DMS114 treated with DMSO at 0.1 percent for 48 hours (cell line): ENCODE data around the gene LINGO3.

Experiments
- DNase-seq: peaks from one replicate; lab custom pipeline; 2025; ENCODE audit not compliant: unreplicated experiment; lab: John Stamatoyannopoulos, UW

LINGO3 gene

DNA sequence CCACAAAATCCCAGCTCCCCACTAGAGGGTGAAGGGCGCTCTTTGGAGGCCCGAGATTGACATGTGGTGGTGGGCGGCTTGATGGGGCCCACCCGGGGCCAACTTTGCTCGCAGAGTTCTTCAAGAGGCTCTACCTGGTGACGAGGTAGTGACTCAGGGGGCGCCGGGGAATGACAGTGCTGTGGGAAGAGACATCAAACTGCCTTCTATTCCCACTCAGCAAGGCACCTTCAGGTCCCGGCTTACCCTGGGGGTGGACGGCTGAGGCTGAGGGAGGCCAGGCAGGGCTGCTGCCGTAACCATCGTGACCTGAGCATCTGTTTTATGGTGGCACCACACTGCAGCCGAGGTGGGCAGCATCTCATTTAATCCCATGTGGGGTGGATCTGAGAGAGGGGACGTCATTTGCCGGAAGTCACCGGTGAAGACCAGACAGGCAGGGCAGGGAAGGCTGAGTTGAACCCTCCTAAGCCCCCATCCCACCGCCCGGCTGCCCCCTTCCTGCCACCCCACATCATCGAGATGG is 1.6 kb downstream of the LINGO3 start:
- DNase-seq: no peak

DNA sequence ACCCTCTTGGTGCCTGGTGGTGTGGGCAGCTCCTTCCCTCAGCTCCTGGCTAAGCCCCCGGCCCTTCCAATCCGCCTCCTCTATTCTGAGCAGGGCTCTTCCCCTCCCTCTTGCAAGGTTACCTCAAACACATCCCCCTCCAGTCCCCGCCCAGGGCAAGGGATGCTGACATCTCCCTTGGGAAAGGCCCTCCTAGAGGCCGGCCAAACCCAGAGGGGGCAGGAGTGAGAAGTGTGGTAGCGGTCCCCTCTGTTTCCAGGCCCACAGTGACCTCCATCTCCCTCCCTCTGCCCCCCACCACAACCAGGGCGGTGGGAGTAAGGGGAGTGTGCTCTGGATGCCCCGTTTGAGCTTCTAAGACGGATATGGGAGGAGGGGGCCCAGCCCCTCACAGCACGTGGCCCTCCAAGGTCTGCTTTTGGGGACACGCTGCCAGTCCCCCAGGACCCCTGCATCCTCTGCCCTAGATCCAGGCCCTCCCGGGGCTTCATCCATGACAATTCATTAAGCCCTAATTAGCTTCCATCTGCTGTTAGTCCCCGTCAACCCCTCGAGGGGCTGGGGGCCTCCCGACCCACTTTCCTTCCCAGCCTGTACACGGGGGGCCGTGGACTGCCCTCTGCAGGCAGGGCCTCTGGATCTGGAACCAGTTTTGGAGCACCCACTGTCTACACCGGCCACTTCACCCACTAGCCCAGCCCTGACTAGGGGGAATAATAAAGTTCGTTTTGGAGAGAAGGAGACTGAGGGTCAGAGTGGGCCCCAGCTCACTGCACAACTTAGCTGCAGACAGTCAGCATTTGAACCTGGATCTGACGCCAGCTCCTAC is 2.3 kb downstream of the LINGO3 start:
- no peak for DNase-seq

DNA sequence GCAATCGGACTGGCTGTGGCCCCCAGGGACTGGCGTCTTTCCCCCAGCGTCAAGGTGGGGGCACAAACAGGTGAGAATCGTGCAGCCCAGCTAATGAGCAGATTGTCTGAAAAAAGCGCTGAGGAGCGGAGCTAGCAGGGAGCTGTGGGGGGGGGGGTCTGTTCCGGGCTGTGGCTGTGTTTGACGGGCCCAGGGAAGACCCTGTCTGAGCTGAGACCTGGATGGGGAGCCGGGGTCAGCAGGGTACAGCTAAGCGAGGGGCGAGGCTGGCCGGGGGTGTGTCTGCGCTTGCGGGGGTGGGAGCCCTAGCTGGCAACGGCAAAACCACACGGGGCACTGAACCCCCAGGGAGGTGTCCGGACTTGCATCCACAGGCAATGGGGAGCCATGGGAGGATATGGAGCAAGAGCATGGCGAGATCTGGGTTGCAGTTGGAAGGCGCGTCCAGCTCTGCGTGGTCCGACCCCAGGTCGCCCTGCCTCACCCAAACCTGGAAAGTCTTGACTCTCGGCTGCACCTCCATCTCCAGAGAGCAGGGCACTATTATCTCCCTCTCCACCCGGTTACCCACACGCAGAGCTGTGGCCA is 4.6 kb downstream of the LINGO3 start:
- no peak for DNase-seq

DNA sequence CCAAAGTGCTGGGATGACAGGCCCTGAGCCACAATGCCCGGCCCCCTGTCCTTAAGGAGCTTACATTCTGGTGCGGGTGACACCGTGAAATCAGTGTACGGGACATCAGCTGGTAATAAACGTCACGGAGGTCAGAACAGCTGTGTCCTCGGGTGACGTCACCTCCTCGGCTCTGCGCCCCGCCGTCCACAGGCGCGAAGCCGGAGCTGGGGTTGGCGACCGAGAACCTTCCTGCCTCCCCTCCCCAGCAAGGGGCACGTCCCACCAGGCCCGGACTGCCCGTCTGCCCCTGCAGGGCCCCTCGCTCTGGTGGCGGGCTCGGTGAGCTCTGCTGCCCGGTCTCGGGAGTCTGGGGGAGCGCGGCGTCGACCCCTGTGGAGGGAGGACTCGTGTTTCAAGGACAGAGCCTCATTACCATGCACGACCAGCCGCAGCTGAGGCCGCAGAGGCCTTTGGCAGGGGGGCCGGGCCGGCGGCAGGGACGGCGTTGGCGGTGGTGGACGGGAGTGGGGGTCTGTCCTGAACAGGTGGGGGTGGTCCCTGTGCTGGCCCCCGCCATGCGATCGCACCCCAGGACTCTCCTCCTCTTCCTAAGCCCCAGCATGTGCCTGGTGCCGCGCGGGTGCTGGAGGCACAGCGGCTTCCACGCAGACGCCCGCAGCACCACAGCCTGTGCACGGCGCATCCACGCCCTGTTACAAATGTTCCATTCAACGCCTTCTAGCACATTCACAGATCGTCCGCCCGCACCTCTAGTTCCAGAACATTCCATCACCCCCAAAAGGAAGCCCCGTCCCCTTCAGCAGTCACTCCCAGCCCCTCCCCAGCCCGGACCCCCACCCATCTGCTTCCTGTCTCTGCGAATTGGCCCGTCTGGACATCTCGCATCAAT is 5.4 kb downstream of the LINGO3 start:
- no peak for DNase-seq

DNA sequence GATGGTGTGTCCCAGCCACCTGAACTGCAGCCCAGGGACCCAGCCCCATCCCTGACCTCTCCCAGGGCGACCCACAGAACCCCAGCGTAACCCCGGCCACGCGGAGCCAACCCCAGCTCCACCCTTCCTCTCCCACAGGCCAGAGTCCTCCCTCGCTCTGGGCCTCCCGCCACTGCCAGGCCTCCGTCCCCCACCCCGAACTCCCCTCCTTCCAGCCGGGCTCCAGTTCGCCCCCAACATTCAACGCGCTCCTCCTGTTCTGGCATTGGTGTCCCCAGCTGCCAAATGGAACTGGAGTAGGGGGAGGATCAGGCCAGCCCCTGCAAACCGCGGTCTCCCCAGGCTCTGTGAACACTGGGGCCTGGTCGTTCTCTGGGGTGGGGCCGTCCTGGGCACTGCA is 7.4 kb downstream of the LINGO3 start:
- DNase-seq: no peak

DNA sequence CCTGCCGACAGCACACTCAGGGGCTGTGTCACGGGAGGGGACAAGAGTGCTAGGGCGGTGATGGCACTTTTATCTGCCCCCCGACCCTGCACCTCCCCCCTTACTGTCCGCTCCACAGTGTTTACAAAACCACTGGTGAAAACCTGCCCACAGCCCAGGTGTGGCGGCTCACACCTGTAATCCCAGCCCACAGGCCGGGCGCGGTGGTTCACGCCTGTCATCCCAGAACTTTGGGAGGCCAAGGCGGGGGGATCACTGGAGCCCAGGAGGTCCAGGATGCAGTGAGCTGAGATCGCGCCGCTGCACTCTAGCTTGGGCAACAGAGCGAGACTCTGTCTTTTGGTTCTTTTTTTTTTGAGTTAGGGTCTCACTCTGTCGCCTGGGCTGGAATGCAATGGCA is 11.8 kb downstream of the LINGO3 start:
- DNase-seq: no peak

DNA sequence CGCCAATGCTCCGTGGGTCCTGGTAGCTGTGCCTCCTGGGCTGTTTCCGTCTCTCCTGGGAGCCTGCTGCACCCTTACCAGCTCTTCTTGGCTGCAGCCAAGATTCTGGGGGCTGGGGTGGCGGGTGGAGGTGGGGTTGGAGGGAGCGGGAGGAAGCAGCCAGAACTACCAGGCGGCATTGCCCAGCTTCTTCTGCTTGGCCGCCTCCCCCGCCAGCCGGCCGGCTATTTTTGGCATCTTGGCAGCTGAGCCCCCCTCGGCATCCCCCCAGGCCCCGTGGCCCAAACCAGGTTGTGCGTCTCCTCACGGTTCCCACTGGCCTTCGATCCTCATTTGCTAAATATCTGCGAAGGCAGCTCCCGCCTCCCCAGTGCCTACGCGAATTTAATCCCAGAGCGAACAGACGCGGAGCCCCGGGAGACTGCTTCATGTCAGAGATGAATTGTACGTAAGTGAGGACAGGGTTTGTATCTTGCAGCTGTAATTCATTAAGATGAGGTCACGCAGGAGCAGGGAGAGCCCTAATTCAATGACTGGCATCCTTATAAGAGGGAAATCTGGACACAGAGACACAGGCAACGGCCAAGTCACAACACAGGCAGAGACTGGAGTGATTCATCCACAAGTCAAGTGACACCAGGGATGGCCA is 13.1 kb downstream of the LINGO3 start:
- no peak for DNase-seq

DNA sequence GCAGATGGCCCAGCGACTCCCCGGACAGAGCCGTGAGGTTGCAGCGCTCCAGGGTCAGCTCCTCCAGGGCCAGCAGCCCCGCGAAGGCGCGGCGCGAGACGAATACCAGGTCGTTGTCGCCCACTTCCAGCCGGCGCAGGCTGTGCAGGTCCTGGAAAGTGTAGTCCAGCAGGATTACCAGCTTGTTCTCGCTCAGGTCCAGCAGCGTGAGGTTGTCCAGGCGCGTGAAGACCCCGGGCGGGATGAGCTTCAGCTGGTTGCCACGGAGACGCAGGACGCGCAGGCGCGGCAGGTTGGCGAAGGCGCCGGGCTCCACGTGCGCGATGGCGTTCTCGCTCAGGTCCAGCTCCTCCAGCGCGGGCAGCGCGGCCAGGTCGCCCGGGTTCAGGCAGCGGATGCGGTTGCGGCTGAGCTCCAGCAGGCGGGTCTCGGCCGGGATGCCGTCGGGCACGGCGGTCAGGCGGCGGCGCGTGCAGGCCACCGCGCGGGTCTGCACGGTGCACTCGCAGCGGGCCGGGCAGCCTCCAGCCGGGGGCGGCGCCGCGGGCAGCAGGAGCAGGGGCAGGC is 16.7 kb downstream of the LINGO3 start:
- no peak for DNase-seq

DNA sequence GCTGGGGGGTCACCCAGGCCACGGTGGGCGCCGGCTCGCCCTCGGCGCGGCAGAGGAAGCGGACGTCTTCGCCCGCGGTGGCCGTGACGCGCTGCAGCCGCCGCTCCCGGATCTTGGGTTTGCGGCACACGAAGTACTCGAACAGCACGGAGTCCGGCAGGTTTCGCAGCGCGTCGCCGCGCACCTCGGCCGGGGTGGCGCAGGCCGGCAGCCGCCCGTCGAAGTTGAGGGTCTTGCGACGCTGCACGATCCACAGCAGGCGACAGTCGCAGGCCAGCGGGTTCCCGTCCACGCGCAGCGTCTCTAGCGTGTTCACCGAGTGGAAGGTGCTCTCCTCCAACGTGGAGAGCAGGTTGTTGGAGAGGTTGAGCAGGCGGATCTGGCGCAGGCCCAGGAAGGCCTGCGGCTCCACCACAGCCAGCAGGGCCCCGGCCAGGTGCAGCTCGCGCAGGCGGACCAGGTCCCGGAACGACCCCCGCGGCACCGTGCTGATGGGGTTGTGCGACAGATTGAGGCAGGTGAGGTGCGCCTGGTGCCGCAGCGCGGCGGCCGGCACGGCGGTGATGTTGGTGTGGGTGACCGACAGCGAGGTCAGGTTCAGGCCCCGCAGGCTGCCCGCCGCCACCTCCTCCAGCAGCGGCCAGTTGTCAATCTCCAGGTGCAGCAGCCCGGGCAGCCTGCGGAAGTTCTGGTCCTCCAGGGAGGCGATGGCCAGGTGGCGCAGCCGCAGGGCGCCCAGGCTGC is 17.3 kb downstream of the LINGO3 start:
- no peak for DNase-seq

DNA sequence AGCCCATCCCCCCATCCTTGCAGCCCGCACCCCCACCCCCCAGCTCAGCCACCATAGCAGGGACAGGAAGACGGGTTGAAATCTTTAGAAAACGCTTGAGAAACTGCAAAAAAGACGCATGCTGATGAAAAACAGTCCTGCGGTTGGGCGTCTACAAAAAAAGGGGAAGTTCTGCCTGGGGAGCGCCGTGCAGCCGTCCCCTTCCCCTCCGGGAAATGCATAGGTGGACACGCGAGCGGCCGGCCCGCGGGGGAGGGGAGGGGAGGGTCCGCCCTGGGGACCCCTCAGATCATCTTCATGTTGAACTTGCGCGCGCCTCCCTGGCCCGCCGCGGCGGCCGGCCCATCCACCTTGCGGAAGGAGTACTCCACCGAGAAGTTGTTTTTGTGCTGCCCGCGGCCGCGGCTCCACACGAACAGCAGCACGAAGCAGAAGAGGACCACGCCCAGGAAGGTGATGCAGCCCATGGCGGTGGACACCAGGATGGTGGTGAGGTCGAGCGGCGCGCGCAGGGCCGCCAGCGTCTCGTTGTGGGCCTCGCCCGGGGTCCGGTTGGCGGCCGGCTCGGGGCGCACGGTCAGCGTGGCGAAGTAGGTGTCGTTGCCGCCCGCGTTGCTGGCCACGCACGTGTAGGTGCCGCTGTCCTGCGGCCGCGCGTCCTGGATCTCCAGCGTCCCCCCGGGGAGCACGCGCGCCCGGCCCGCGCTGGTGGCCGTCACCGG is 18.1 kb downstream of the LINGO3 start:
- no peak for DNase-seq

DNA sequence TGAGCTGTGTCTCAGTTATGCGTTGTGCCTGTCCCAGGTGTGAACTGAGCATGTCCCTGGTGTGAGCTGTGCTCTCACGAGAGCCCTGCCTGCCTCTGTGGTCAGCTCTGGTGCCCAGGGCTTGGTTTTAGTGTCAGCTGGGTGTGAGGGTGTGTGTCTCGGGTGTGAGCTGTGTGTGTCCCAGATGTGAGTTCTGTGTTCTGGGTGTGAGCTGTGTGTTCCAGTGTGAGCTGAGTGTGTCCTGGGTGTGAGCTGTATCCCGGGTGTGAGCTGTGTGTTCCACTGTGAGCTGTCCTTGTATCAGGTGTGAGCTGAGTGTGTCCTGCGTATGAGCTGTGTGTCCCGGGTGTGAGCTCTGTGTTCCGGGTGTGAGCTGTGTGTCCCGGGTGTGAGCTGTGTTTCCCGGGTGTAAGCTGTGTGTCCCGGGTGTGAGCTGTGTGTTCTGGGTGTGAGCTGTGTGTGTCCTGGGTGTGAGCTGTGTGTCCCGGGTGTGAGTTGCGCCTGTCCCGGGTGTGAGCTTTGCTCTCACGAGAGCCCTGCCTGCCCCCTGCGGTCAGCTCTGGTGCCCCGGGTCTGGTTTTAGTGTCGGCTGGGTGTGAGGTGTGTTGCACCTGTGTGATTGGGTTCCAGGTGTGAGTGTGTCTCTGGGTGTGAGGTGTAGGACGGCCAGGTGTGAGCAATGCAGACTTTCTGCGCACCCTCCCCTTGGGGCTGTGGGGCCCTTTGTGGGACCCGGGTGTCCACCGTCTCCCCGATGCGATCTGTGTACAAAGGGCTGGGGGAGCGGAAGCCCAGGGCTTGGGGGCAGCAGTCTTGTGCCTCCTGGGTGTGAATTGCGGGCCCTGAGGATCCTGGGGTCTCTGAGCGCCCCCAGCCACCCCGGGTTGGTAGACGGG is 18.9 kb downstream of the LINGO3 start:
- DNase-seq: no peak

DNA sequence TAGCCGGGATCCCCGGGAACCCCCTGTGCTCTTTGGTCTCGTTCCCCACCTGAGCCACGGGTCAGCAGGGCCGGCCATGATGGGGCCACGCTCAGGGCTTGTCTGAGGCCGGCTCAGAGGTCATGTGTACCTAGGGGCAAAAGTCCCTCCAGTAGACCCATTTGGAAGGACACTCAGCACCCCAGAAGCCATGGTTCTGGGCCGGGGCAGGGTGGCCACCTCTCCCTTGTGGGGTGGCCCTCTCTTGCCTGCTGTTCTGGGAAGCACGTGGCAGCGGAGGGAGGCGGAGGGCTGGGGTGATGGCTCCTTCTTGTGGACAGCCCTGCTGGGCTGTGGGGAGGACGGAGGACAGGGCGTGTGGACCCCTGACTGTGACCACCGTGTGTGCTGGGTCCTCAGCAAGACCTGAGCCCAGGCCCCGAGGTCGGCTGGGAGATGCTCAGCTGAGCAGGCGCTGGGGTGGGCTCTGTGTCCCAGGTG is 19.6 kb downstream of the LINGO3 start:
- peak; percentile 22 for DNase-seq

DNA sequence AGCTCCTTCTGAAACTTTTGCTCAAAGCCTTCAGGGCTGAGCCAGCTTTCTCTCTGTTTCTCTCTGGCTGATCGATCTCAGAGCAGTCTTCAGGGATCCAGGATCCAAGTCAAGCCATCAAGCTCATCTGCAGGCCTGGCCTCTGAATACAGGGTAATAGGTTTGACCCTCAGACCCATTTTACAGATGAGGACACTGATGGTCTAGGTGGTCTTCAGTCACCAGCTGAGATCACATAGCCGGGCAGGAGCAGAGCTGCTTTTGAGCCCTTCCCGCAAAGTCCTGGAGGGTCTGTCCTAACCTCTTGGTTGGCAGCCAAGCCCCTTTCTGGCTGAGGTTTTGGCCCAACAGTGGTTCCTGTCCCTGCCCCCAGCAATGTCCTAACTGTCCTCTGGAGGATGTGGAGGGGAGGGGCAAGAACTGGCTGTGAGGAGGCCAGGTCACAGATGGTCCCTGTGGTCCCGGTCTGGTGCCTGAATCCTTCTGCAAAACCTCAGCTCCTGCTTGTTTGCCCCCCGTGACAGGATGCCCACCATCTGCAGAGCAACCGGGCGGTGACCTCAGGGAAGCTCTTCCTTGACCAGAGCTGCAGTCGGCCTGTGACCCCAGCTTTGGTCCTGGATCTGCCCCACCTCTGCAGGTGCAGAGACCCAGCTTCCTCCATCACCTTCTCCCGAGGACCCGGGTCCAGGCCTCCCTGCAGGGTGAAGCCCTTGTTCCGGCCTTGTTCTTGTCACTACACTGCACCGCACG is 20.2 kb downstream of the LINGO3 start:
- DNase-seq: no peak

DNA sequence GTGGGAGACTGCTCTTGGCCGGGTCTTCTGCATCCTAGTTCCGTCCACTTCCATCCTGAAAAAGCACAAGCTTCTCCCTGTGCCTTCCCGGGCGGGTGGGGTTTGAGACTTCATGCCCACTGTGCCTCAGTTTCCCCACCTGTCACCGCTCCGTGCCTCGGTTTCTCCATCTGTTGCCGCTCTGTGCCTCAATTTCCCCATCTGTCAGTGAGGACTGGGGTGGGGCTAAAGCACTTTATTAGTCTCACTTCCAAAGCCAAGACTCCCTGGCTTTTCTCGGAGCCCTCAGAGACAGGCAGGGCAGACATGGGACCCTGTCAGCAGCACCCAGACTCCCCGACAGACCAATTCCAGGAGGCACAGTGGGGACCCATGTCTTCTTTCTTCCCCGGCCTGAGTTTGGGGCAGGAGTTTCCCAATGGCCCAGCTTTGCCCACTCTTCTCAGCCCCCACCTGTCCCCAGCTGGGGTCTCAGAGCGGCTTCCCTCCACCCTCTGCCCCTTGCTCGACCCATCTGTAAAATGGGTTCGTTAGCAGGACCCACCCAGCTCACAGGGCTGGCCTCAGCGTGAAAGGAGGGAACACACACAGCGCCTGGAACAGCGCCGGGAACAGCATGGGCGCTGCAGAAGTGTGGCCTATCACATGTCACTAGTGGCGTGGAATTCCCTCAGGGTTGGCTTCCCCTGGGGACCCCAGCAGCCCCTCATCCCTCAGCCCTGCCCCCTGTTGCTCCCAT is 21.4 kb downstream of the LINGO3 start:
- DNase-seq: no peak

DNA sequence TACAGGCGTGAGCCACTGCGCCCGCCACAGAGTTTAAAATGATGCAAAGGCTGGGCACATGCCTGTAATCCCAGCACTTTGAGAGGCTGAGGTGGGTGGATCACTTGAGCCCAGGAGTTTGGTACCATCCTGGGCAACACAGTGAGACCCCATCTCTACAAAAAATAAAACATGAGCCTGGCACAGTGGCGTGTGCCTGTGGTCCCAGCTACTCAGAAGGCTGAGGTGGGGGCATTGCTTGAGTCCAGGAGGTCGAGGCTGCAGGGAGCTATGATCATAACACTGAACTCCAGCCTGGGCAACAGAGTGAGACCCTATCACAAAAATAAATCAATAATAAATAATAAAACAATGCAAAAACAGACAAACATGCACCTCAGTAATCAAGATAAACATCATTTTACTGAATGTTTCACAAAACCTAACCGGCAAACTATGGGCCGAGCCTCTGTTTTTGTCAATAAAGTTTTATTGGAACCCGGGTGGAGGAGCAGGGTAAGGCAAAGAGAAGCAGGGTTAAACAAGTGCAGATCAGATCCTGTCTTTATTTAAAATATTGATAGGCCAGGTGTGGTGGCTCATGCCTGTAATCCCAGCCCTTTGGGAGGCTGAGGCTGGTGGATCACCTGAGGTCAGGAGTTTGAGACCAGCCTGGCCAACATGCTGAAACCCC is 24.0 kb downstream of the LINGO3 start:
- DNase-seq: no peak

DNA sequence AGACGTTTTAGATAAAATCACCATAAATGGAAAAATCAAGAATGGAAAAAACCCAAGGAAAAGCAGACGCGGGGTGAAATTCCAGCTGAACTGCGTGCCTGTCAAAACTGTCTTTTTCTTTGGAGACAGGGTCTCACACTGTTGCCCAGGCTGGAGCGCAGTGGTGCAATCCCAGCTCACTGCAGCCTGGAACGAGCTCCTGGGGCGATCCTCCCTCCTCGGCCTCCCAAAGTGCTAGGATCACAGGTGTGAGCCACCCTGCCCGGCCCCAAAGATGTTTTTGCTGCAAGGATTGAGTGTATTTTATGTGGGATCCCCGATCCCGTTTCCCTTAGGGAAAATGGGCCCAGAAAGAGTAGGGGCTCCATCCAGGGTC is 25.1 kb downstream of the LINGO3 start:
- DNase-seq: no peak
